Left ventricle myocardium inferior (tissue), 1 donor: ENCODE results near the gene EFCAB8. TPM values are rescaled to one million over a fixed set of nuclear protein-coding genes. Genes with fewer than 3 reads are reported as not detected.
"Not testable (repeated sequence)": the region's sequence is repeated elsewhere in the genome, so short reads cannot be mapped to it uniquely, and the experiment has no call there.

ENCODE experiments used
- DNase-seq: peaks from one replicate; pipeline ENCODE4 v3.0.0-alpha.2; 2020
- H3K27ac ChIP-seq: fragments of 200-600 bp; replicated peaks from 2 replicates; pipeline ENCODE4 v1.8.0; 2021
- H3K27me3 ChIP-seq: fragments of 200-600 bp; 2 replicates; pipeline ENCODE4 v1.8.0; 2021; ENCODE audit warnings: low read depth
- H3K36me3 ChIP-seq: fragments of 200-600 bp; 2 replicates; pipeline ENCODE4 v1.8.0; 2021
- H3K4me1 ChIP-seq: fragments of 200-600 bp; 2 replicates; pipeline ENCODE4 v1.8.0; 2021
- H3K4me3 ChIP-seq: fragments of 200-600 bp; 2 replicates; pipeline ENCODE4 v1.8.0; 2021; ENCODE audit warnings: mild to moderate bottlenecking, moderate library complexity
- H3K9me3 ChIP-seq: fragments of 200-600 bp; replicated peaks from 2 replicates; pipeline ENCODE4 v1.8.0; 2021
- intact Hi-C: fragments of 100-400 bp; cut with micrococcal nuclease; formaldehyde crosslinking; loops from one replicate; pipeline ENCODE4 v1.11.0; 2022
- total RNA-seq: library from RNA; stranded (reverse); fragmentation: NEBNext Ultra II Directional; extraction: Animal tissue kit (Norgen Biotek cat#: 25700); gene quantifications from one replicate; pipeline ENCODE4 v1.2.1, GENCODE V29; 2021
- TF ChIP-seq, protein P1 (sequence below): fragments of 200-600 bp; IDR thresholded peaks from 2 replicates; pipeline ENCODE4 v1.8.0; 2021; ENCODE audit warnings: antibody characterized with exemption, mild to moderate bottlenecking, borderline replicate concordance
- donor health status: DM: no; HTN: yes; CAD: no; lungs with severe emphysema.

EFCAB8 gene
- total RNA-seq, 1 donor from 2014 or later: not detected

DNA sequence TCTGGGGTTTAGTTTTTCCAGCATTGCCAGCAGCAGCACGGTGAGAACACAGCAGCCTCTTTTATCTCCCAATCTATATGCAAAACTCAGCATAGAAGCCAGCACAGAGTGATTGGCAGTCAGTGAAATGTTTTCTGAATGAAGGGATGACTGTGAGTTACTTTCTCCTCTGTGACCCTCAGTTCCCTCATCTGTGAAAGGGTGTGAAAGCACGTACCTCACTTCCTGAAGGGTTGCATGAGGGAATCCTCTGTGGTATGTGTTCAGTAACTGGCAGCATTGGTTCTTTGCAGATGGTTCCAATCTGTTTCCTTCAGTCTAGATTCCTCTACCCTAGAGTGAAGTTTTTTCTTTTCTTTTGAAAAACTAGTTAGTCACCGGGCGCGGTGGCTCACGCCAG is 40.0 kb downstream of the EFCAB8 start:
- intact Hi-C loops: no loop called here
- no peak for DNase-seq
- Histone ChIP-seq H3K9me3 (no peaks in the 10 kb centered on the region), H3K4me3 (no peak overlapping the region), H3K36me3 (no peaks in the 10 kb centered on the region), H3K4me1 (no peaks in the 10 kb centered on the region), H3K27ac (no peak overlapping the region), H3K27me3 (no peaks in the 10 kb centered on the region)
- TF ChIP-seq, protein P1, sequence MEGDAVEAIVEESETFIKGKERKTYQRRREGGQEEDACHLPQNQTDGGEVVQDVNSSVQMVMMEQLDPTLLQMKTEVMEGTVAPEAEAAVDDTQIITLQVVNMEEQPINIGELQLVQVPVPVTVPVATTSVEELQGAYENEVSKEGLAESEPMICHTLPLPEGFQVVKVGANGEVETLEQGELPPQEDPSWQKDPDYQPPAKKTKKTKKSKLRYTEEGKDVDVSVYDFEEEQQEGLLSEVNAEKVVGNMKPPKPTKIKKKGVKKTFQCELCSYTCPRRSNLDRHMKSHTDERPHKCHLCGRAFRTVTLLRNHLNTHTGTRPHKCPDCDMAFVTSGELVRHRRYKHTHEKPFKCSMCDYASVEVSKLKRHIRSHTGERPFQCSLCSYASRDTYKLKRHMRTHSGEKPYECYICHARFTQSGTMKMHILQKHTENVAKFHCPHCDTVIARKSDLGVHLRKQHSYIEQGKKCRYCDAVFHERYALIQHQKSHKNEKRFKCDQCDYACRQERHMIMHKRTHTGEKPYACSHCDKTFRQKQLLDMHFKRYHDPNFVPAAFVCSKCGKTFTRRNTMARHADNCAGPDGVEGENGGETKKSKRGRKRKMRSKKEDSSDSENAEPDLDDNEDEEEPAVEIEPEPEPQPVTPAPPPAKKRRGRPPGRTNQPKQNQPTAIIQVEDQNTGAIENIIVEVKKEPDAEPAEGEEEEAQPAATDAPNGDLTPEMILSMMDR: no peak

DNA sequence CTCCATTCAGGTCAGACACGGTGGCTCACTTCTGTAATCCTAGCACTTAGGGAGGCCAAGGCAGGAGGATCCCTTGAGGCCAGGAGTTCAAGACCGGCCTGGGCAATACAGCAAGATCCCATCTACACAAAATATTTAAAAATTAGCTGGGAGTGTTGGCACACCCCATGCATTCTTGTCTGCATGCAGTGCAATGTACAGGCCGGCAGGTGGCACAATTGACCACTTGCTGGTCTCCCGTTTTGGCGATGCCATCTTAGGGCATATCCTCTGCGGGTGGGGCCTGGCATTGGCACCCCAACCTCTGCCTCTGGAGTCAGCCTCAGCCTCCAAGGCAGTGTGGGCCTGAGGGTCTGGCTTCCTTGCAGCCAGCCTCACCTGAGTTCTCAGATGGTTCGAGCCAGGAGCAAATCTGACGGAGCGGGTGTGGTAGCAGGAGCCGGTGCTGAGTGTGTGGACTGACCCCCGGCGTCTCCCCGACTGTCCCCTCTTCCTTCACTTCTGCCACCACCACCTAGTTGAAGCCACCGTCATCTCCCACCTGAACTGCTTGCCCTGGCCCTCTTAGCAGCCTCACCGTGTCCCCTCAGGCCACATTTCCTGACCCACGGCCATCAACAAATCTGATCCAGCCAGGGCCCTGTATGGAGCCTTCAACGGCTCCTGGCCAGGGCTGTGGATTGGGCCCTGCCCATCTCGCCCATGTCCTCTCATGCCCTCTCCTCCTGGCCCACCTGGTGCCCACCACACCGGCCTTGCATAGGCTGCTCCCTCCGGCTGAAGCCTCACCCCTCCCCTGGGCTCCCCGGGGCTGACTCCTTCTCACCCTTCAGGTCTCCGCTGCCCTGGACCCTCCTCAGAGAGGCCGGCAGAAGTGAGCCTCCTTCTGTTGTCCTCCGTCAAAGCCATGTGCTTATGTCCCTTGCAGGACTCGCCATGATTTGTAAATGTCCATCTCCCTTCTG is 44.0 kb downstream of the EFCAB8 start:
- H3K4me1 ChIP-seq: peaks cover under 1% of the 10 kb centered on the region
- no peaks in the 10 kb centered on the region for H3K36me3 ChIP-seq
- H3K27me3 ChIP-seq: no peaks in the 10 kb centered on the region
- no peak overlapping the region for H3K4me3 ChIP-seq
- intact Hi-C loops: loop anchor here (5.0 kb wide), 2 partner anchors 315 to 395 kb away; partner anchors contain the start of gene BPIFA3
- TF ChIP-seq, protein P1: peak; percentile 94
- no peaks in the 10 kb centered on the region for H3K9me3 ChIP-seq
- H3K27ac ChIP-seq: no peak overlapping the region
- peak; percentile 32 for DNase-seq

DNA sequence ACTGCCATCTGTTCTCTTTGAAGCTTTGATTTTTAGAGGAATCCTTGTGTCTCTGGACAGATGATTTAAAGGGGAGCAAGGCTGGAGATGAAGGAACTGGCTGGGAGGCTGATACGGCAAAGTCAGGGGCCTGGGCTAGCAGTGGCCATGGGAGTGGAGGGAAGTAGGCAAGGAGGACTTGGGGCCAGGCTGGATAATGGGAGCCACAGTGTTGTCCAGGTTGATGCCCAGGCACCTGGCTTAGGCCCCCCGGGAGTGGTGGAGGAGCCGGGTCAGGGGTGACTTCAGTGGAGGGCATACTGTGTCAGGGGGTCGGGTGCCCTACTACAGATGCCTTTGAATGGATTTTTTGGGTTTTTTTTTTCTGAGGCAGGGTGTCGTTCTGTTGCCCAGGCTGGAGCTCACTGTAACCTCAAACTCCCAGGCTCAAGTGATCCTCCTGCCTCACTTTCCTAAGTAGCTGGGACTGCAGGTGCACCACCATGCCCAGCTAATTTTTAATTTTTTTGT is 45.0 kb downstream of the EFCAB8 start:
- intact Hi-C loops: loop anchor here (5.0 kb wide), 2 partner anchors 314 to 394 kb away; partner anchors contain the start of gene BPIFA3

DNA sequence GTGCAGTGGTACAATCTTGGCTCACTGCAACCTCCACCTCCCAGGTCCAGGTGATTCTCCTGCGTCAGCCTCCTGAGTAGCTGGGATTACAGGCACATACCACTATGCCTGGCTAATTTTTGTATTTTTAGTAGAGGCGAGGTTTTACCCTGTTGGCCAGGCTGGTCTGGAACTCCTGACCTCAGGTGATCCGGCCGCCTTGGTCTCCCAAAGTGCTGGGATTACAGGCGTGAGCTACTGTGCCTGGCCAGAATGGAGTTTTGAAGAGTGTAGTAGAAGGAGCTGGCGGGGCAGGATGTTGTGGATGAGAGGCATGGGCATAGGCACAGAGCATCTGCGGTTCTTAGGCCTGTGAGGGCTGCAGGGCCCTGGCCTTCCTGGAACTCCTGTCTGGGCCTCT is 46.0 kb downstream of the EFCAB8 start:
- intact Hi-C loops: loop anchor here (5.0 kb wide), 2 partner anchors 313 to 393 kb away; partner anchors contain the start of gene BPIFA3
- DNase-seq, H3K4me3 ChIP-seq, H3K36me3 ChIP-seq, H3K9me3 ChIP-seq, H3K27me3 ChIP-seq, H3K27ac ChIP-seq, H3K4me1 ChIP-seq: not testable (repeated sequence)

More for the DNA sequence above, 45.0 kb downstream of the EFCAB8 start:
- TF ChIP-seq, protein P1: no peak
- no peak overlapping the region for H3K4me3 ChIP-seq
- no peaks in the 10 kb centered on the region for H3K9me3 ChIP-seq
- peaks cover 7% of the 10 kb centered on the region for H3K4me1 ChIP-seq
- H3K27me3 ChIP-seq: no peaks in the 10 kb centered on the region
- no peak for DNase-seq
- H3K27ac ChIP-seq: no peak overlapping the region
- no peaks in the 10 kb centered on the region for H3K36me3 ChIP-seq

DNA sequence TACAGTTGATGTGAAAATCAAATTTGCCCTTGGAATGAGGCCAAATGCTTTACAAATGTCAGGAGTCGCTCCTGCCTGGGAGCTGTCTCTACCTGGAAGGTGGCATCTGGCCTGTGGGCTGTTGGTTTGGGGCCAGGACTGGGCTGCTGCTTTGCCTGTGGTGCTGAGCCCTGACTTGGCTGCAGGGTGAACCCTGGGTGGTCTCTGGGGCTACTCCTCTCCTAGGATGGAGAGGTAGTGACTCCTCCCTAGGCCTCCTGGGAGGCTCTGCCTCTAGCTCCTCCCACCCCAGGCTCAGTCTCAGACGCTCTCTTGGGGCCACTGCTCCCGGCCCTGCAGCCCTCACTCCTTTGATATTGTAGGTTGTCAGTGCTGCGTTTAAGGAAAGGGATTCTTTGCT is 47.5 kb downstream of the EFCAB8 start:
- TF ChIP-seq, protein P1: no peak
- no peaks in the 10 kb centered on the region for H3K9me3 ChIP-seq
- no peak for DNase-seq
- peaks cover 7% of the 10 kb centered on the region for H3K4me1 ChIP-seq
- H3K36me3 ChIP-seq: no peaks in the 10 kb centered on the region
- no peak overlapping the region for H3K4me3 ChIP-seq
- intact Hi-C loops: no loop called here
- no peak overlapping the region for H3K27ac ChIP-seq
- no peaks in the 10 kb centered on the region for H3K27me3 ChIP-seq
